Left colon (tissue), 2 donors: ENCODE results near the gene LDLR. TPM values are rescaled to one million over a fixed set of nuclear protein-coding genes. Genes with fewer than 3 reads are reported as not detected.
"Not testable (repeated sequence)": the region's sequence is repeated elsewhere in the genome, so short reads cannot be mapped to it uniquely, and the experiment has no call there.

ENCODE experiments used
- ATAC-seq: fragments of 200-7000 bp; cut with Tn5 transposase; one replicate; pipeline ENCODE4 v1.9.1; 2020; ENCODE audit warnings: mild to moderate bottlenecking, moderate library complexity
- DNase-seq, 2 donors: peaks; one replicate each; pipeline ENCODE4 v3.0.0-alpha.2; 2020
- intact Hi-C, 2 donors: fragments of 100-400 bp; cut with DNase I in 1 of 2; cut with micrococcal nuclease in 1 of 2; formaldehyde crosslinking; loops; one replicate each; pipeline versions ENCODE4 v1.11.2 to v1.14.0; 2022; cut with DNase I, micrococcal nuclease
- total RNA-seq, 2 donors: library from RNA; stranded (reverse); fragmentation: NEBNext Ultra II Directional; extraction: Animal tissue kit (Norgen Biotek cat#: 25700); gene quantifications; one replicate each; pipeline ENCODE4 v1.2.1, GENCODE V29; 2021
- donor health status: DM: no; HTN: no; CAD: no.
- donor health status: DM: yes; HTN: yes; CAD: no.

LDLR gene
- total RNA-seq, 2 donors from 2014 or later: 122 to 224 TPM

DNA sequence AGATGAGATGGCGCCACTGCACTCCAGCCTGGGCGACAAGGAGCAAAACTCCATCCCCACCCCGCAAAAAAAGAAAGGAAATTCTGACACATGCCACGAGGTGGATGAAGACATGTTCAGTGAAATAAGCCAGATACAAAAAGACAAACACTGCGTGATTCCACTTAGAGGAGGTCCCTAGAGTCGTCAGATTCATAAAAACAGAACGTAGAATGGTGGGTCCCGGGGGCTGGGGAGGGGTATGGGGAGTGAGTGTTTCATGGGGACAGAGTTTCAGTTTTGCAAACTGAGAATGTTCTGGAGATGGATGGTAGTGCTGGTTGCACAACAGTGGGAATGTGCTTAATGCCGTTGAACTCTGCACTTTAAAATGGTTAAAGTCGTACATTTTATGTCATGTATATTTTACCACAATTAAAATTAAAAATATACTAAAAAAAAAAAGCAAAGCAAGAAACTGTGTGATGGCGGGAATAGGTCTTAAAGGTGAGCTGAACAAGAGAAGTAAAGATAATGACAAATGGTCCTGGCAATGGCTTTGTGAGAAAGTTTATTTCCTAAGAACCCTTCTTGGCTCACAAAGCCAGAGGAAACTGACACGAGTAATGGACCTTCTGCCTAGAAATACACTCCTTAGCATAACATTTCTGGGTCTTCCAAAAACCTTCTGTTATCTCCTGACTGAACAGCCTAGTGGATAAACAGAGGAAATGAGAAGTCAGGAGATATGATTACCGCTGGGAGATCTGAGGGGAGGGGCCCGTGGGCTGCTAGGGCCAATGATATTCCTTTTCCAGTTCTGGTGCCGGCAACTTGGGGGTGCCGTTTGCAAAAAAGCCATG lies 70.6 kb downstream of the LDLR start:
- no peak for DNase-seq
- intact Hi-C loops: no loop called here
- ATAC-seq: no peak

DNA sequence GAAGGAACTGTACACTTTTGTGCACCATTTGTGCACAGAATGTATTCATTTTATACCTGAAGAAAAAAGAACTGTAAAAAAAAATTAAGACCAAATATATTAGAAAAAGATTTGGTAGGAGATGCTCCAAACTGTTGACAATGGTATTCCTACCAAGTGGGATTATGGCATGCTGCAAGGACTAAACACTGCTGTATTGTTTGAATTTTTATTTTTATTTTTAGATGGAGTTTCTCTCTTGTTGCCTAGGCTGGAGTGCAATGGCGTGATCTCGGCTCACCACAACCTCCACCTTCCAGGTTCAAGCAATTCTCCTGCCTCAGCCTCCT lies 71.1 kb downstream of the LDLR start:
- intact Hi-C loops, DNase-seq, ATAC-seq: not testable (repeated sequence)

DNA sequence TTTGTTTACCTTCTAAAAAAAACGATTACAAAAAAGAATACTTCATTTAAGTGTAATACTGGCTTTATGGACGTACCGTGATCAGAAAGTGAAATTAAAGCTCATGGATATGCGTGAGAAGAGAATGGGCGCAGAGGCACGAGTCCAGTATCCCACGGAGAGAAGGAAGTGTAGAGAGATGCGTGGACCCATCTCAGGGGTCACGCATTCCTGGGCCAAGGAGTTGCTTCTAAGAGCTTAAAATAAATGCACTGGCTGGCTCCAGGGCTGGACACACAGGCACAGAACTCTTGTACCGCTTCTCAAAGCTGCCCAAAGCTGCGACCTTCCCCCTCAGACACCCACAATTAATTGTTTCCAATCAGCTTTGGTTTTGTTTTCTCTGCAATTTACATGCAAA lies 75.0 kb downstream of the LDLR start:
- no peak for DNase-seq
- ATAC-seq: no peak
- intact Hi-C loops: no loop called here

DNA sequence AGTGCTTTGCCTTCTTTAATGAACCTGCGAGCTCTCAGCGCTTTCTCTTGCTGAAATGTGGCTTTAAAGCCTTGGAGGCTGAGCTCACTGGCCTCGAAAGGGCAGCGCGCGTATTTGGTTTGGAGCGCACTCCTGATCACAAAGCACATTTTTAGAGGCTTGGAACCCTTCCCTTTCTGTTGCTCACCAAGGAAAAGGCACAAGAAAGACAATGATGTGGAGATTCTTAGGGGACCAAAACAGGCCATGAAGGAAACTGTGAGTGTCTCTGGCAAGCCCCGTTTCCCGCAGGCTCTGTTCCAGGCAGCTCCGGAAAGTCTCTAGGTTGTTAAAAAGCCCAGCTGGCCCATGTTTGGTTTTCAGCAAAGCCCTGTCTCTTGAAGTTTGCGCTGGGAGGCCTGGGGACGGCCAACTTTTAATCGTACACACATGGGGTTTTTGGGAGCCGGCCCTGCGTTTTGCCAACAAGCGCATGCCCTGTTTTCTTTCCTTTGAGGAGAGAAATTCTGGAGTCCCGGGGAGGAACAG lies 75.7 kb downstream of the LDLR start:
- DNase-seq (peak; percentile 49 to 70), ATAC-seq (peak; percentile 25)
- intact Hi-C loops: no loop called here

DNA sequence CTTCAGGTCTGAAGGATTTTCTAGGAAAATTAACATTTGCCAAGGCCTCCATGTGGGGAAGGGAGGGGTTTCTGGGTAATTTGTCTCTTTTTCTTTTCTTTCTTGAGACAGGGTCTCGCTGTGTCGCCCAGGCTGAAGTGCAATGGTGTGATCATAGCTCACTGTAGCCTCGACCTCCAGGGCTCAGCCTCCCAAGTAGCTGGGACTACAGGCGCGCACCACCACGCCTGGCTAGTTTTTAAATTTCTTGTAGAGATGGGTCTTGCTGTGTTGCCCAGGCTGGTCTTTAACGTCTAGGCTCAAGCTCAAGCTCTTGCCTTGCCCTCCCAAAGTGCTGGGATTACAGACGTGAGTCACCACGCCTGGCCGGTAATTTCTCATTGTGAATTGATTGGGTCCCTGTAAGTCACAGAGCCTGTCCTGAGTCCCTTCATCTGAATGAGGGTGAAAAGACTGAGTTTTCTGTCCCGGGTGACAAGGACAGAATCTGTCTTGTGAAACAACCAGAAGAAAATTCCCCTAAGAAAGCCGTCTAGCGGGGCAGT lies 76.3 kb downstream of the LDLR start:
- ATAC-seq: no peak

DNA sequence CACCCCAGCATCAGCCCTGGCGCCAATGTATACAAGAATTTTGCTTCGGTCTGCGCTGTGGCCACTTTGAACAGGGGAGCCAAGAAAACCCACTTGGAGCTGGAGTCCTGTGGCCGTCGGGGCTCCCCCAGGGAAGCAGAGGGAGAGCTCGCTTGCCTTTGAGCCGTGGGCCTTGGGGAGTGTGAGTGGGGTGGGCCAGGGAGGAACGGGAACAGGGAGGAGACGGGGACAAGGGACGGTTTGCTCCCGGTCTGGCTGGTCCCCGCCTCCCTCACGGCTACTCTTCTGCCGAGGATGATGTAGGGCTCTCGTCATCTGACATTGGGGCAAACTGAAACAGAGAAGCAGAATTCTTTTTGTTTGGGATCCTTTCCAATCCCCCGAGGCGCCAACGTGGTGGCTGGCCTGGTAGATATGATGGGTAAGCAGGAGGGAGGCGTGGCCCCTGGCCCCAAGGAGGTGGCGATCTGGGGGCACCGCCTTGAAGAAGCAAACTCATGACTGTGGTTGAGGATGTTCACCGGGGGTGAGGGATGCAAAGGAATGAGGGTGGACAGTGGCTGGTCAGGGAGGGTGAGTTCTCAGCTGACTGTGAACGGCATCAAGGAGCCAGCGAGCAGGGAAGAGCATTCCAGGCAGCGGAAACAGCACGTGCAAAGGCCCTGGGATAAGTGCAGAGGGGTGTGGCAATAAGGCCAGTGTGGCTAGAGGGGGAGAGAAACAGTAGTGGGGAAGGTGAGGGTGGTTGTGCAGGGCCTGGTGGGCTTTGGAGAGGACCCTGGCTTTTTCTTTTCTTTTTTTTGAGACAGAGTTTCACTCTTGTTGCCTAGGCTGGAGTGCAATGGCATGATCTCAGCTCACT lies 77.2 kb downstream of the LDLR start:
- intact Hi-C loops: no loop called here
- DNase-seq: no peak

More for the DNA sequence above, 76.3 kb downstream of the LDLR start:
- no peak for DNase-seq
- intact Hi-C loops: no loop called here

DNA sequence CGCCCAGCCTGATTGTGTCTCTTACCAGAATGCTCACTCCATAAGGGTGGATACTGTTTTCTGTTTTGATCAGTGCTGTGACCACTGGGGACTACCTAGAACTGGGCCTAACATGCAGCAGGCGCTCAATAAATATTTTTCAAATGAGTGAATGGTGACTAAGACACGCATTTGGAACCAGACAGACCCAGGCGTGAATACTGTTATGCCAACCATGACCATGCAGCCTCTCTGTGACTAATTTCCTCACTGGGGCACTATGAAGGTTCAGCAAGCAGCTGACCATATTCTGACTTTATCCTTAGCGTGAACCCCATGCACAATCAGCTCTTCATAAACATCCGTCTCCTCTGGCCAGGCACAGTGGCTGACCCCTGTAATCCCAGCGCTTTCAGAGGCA lies 79.3 kb downstream of the LDLR start:
- ATAC-seq: no peak
- no peak for DNase-seq
- intact Hi-C loops: no loop called here

More for the DNA sequence above, 77.2 kb downstream of the LDLR start:
- no peak for ATAC-seq

DNA sequence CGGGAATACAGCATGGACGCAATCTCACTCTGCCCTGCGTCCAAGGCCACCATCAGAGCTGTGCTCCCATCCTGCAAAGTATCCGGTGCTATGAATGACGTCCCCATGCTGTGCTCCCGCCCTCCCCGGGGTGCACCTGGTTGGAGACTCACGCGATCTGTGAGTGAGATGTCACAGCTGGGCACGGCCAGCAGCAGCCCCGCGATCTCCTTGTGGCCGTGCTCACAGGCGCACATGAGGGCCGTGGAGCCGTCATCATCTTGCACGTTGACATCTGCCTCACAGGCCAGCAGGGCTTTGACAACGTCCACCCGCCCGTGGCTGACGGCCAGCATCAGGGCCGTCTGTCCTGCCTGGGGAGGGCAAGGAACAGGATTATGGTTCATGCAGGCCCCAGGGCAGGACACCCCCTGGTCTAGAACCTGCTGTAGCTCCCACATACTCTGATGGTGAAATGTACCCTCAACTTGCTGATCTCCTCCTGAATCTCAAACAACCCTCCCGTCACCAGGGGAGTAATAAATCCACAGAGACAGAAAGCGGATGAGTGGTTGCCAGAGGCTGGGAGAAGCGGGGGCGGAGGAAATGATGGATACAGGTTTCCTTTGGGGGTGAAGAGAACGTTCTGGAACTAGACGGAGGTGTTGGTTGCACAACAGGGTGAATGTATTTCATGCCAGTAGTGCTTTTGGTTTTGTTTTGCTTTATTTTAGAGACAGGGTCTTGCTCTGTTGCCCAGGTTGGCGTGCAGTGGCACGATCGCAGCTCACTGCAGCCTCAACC lies 80.8 kb downstream of the LDLR start:
- ATAC-seq (no peak), DNase-seq (no peak)
- intact Hi-C loops: no loop called here

DNA sequence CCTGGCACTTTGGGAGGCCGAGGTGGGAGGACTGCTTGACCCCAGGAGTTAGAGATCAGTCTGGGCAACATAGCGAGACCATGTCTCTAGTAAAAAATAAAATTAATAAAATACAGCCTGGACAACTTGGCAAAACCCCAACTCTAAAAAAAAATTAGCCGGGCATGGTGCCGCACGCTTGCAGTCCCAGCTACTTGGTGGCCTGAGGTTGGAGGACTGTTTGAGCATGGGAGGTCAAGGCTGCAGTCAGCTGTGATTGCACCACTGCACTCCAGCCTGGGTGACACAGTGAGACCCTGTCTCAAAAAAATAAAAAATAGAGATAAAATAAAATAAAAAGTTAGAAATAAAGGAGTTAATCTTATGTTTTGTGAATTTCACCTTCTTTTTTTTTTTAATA lies 81.9 kb downstream of the LDLR start:
- intact Hi-C loops: no loop called here
- DNase-seq (no peak), ATAC-seq (no peak)

DNA sequence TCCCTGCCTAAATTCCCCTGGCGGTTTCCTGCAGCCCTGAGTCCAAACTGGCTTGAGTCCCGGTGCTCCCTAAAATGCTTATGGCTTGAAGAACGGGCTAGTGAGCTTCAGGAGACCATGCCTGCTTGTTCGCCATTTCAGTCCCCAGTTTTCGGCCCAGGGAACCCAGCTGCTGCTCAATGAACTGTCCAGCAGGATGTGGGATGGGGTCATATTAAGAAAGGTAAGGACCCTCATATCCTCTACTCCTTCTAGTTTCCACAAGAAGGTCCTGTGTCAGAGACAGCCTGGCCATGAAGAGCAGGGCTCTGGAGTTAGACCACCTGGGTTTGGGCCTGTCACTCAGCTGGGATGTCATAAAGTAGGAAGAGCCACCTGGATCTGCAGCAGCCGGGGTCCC lies 83.3 kb downstream of the LDLR start:
- ATAC-seq: no peak

DNA sequence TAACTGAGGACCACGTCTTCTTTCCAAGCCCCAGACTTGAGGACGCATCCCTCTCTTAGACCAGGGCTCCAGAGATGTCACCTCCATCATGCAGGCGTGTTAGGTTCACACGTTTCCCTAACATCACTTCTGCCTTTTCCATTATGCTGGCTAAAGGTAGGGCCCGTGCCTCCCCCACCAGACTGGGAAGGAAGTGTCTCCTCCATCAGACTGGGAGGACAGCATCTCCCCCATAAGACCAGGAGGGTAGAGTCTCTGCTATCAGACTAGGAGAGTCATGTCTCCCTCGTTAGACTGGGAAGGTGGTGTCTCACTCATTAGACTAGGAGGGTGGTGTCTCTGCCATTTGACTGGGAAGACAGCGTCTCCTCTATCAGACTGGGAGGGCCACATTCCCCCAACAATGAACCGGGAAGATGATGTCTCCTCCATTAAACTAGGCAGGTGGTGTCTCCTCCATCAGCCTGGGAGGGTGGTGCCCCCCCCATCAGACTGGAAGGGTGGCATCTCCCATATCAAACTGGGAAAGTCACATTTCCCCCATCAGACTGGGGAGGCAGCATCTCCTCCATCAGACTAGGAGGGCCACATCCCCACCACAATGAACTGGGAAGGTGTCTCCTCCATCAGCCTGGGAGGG lies 84.4 kb downstream of the LDLR start:
- intact Hi-C loops: no loop called here
- ATAC-seq (no peak), DNase-seq (no peak)

More for the DNA sequence above, 83.3 kb downstream of the LDLR start:
- no peak for DNase-seq
- intact Hi-C loops: no loop called here

DNA sequence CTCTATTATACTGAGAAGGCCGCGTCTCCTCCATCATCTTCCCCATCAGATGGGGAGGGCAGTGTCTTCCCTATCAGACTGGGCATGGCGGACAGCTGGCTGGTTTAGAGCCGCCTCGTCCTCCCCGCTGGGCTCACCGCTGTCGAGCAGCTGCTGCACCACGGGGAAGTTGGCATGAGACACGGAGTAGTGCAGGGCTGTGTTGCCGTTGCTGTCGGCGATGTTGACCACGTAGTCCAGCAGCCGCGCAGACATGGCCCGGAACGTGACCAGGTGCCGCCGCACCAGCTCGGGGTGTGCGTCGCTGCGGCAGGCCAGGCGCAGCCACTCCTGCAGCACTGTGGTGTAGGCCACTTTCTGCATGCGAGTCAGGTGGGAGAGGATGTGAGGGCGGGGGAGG lies 85.1 kb downstream of the LDLR start:
- intact Hi-C loops: no loop called here
- no peak for DNase-seq
- ATAC-seq: no peak

DNA sequence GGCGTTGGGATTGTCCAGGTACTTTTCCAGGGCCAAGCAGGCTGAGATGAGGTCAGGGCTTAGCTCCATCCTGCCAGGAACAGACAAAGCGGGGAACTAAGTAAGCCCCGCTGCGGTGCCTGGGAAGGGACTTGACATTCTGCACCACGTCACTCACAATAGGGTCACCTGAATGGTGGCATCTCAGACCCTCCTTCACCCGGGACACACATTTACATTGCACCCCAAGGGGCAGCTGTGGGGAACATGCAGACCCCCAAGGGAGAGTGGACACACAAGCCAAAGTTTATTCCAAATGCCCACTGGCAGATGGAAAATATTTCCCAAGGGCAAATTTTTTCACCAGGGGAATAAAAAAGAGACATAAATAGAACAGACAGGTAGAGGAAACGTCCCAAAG lies 86.7 kb downstream of the LDLR start:
- DNase-seq: no peak
- intact Hi-C loops: no loop called here
- no peak for ATAC-seq

DNA sequence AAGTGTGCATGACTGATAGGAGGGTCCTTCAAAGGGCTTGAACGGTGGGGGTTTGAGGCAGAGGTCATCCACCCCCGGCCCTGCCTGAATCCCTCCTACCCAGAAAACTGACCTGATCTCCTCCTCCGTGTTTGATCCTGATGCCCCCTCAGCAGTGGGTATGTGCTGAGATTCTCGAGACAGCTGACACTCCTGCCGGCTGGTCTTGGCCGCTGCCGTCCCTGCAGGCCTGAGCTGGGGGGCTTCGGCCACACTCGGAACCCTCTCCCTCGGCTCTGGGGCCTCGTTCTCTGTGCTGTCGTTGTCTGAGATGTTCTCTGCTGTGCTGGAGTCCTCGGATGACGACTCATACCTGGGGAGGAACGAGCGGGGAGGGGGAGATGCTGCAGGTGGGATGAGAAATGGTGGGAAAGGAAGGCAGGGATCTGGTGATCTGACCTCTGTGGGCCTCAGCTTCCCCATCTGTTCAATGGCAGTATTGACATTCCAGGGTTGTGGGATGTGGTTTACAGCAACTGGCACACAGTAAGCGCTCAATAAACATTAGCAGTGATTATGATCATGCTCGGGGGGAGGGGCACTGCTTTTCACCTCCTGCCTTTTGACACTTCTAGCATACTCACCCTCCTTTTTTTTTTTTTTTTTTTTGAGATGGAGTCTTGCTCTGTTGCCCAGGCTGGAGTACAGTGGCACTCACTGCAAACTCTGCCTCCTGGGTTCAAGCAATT lies 87.4 kb downstream of the LDLR start:
- intact Hi-C loops: no loop called here
- DNase-seq (no peak), ATAC-seq (no peak)

DNA sequence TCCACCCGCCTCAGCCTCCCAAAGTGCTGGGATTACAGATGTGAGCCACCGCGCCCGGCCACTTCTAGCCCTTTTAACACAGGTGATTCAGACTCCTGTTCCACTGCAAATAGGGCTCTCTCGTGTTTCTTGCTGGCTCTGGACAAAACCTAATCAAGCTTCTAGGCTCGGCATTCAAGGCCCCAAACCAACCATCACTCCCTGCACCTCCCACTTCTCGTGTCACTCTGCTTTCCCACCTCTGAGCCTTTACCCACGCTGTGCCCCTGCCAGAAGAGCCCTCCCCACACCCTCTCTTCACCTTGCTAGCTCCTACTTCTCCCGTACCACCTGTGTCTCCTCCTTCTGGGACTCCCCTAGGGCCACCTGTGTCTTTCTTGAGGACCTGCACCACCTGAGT lies 88.3 kb downstream of the LDLR start:
- ATAC-seq (no peak), DNase-seq (no peak)
- intact Hi-C loops: no loop called here

DNA sequence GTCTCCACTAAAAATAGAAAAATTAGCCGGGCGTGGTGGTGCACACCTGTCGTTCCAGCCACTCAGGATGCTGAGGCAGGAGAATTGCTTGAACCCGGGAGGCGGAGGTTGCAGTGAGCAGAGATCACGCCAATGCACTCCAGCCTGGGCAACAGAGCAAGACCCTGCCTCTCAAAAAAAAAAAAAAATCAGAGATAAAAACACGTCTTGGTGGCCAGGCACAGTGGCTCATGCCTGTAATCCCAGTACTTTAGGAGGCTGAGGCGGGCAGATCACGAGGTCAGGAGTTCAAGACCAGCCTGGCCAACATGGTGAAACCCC lies 89.8 kb downstream of the LDLR start:
- ATAC-seq, DNase-seq, intact Hi-C loops: not testable (repeated sequence)

DNA sequence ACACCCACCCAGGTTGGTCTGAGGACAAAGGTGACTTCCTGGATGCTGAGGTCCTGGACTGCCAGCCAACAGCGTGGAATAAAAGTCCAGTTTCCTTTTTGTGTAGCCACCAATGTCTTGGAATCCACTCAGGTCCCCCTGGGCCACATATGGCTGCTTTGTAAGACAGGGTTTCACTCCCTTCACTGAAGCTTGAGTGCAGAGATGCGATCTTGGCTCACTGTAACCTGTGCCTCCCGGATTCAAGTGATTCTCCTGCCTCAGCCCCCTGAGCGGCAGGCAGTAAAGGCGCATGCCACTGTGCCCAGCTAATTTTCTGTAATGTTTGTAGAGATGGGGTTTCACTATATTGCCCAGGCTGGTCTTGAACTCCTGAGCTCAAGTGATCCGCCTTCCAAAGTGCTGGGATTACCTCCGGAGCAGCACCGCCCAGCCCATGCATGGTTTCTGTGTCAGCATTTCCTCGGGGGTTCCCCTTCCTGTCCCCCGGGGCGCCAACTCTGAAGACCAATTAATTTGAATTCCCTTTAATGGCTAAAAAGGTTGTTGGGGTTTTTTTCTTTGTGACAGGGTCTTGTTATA lies 90.5 kb downstream of the LDLR start:
- DNase-seq: no peak
- peak; percentile 79 for ATAC-seq
- intact Hi-C loops: no loop called here

DNA sequence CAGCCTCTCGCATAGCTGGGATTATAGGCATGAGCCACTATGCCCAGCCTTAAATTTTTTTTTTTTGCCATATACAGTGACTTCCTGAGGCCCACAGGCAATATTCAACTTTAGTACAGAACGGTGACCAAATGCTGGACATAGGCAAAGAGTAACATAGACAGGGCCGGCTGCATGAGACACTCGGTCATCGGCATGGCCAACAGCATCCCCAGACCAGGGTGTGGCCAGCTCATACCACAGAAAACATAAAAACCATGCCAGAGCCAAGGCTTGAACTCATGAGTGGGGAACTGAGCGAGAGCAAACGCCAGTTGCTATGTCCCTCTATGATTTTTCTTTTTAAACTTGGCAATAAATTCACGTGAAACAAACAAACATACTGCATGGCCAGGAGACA lies 91.1 kb downstream of the LDLR start:
- ATAC-seq: no peak
- intact Hi-C loops: no loop called here
- no peak for DNase-seq
